IMR-90 (cell line): ENCODE results near the gene DCP2. TPM values are rescaled to one million over a fixed set of nuclear protein-coding genes. Genes with fewer than 3 reads are reported as not detected.

ENCODE experiments used
- ATAC-seq: fragments of 200-7000 bp; cut with Tn5 transposase; 2 replicates; pipeline ENCODE4 v1.9.1; 2020; ENCODE audit warnings: low read depth, mild to moderate bottlenecking, moderate library complexity
- BruUV-seq: library from RNA; stranded (reverse); fragments of 400-500 nt; replicated peaks from 2 replicates; lab custom pipeline; 2021; lab: Mats Ljungman, UMichigan
- CTCF ChIA-PET: fragments of 300-600 bp; formaldehyde crosslinking; extraction: SDS; loops from one replicate; lab custom pipeline; 2021; ENCODE audit warnings: antibody characterized with exemption; lab: Yijun Ruan, JAX
- POLR2A ChIA-PET: fragments of 300-600 bp; sonication (Branson Sonifier 250); formaldehyde crosslinking; loops from one replicate; lab custom pipeline; 2022; ENCODE audit warnings: antibody characterized with exemption; ENCODE audit not compliant: unreplicated experiment; lab: Charles Lee
- DNase-seq: peaks from one replicate; pipeline ENCODE4 v3.0.0; 2013
- H2AFZ ChIP-seq: replicated peaks from 2 replicates; pipeline ENCODE3; 2013; ENCODE audit warnings: low read length, mild to moderate bottlenecking; ENCODE audit not compliant: poor library complexity
- H2AK5ac ChIP-seq: 2 replicates; pipeline ENCODE4 v1.6.1; 2013; ENCODE audit warnings: low read depth, low read length, inconsistent platforms
- H2AK9ac ChIP-seq: replicated peaks from 2 replicates; pipeline ENCODE3; 2013; ENCODE audit warnings: mild to moderate bottlenecking, low read depth, low read length, moderate library complexity; ENCODE audit not compliant: poor library complexity
- H2BK120ac ChIP-seq: 2 replicates; pipeline ENCODE4 v1.6.1; 2013; ENCODE audit warnings: low read depth, low read length, inconsistent platforms
- H2BK15ac ChIP-seq: 3 replicates; pipeline ENCODE4 v1.6.1; 2013; ENCODE audit warnings: low read depth, low read length, inconsistent platforms
- H2BK20ac ChIP-seq: 2 replicates; pipeline ENCODE4 v1.6.1; 2013; ENCODE audit warnings: low read depth, mild to moderate bottlenecking, inconsistent platforms, low read length, moderate library complexity
- H2BK5ac ChIP-seq: 2 replicates; pipeline ENCODE4 v1.6.1; 2013; ENCODE audit warnings: mild to moderate bottlenecking, low read depth, low read length, inconsistent platforms; ENCODE audit not compliant: poor library complexity, severe bottlenecking
- H3K14ac ChIP-seq: replicated peaks from 2 replicates; pipeline ENCODE4 v1.6.1; 2013; ENCODE audit warnings: low read depth, low read length, inconsistent platforms
- H3K18ac ChIP-seq: 2 replicates; pipeline ENCODE4 v1.6.1; 2013; ENCODE audit warnings: low read depth, low read length, control low read depth
- H3K23ac ChIP-seq: 2 replicates; pipeline ENCODE4 v1.6.1; 2013; ENCODE audit warnings: low read depth, low read length, inconsistent platforms
- H3K27ac ChIP-seq: 2 replicates; pipeline ENCODE4 v1.5.1; 2013; ENCODE audit warnings: mild to moderate bottlenecking, control low read depth, low read length; ENCODE audit not compliant: insufficient read depth
- H3K27me3 ChIP-seq: 2 replicates; pipeline ENCODE4 v1.6.1; 2013; ENCODE audit warnings: low read length; ENCODE audit not compliant: control insufficient read depth, insufficient read depth
- H3K36me3 ChIP-seq: 2 replicates; pipeline ENCODE4 v1.6.1; 2013; ENCODE audit warnings: low read length, mixed read lengths; ENCODE audit not compliant: control insufficient read depth, insufficient read depth
- H3K4ac ChIP-seq: 2 replicates; pipeline ENCODE4 v1.6.1; 2013; ENCODE audit warnings: low read depth, low read length, inconsistent platforms
- H3K4me1 ChIP-seq: 2 replicates; pipeline ENCODE4 v1.6.1; 2013; ENCODE audit warnings: low read length, mixed read lengths; ENCODE audit not compliant: control insufficient read depth, insufficient read depth
- H3K4me2 ChIP-seq: 2 replicates; pipeline ENCODE4 v1.6.1; 2013; ENCODE audit warnings: low read depth, mild to moderate bottlenecking, control low read depth, low read length, moderate library complexity
- H3K4me3 ChIP-seq: 2 replicates; pipeline ENCODE4 v1.5.1; 2013; ENCODE audit warnings: low read depth, mild to moderate bottlenecking, control low read depth, low read length, moderate library complexity; ENCODE audit not compliant: insufficient read depth
- H3K56ac ChIP-seq: 2 replicates; pipeline ENCODE4 v1.6.1; 2013; ENCODE audit warnings: low read length, inconsistent platforms; ENCODE audit not compliant: insufficient read depth; ENCODE audit errors: extremely low read depth
- H3K79me1 ChIP-seq, 2 experiments: 2 replicates each; pipeline ENCODE4 v1.6.1; 2013; ENCODE audit warnings: low read length in 2 of 2, inconsistent platforms in 1 of 2, low read depth in 1 of 2
- H3K9ac ChIP-seq: 2 replicates; pipeline ENCODE4 v1.6.1; 2013; ENCODE audit warnings: low read depth, low read length, control low read depth
- H3K9me1 ChIP-seq: 2 replicates; pipeline ENCODE4 v1.6.1; 2013; ENCODE audit warnings: low read length, inconsistent platforms; ENCODE audit not compliant: insufficient read depth
- H3K9me3 ChIP-seq: 2 replicates; pipeline ENCODE4 v1.6.1; 2013; ENCODE audit warnings: low read length; ENCODE audit not compliant: control insufficient read depth, insufficient read depth
- H4K20me1 ChIP-seq: 2 replicates; pipeline ENCODE4 v1.6.1; 2013; ENCODE audit warnings: low read length, inconsistent platforms; ENCODE audit not compliant: insufficient read depth
- H4K5ac ChIP-seq: 2 replicates; pipeline ENCODE4 v1.6.1; 2013; ENCODE audit warnings: mild to moderate bottlenecking, low read depth, low read length, control low read depth
- H4K8ac ChIP-seq, 2 experiments: 2 replicates each; pipeline ENCODE4 v1.6.1; 2013; ENCODE audit warnings: low read depth in 2 of 2, low read length in 2 of 2, control low read depth in 1 of 2, inconsistent platforms in 1 of 2
- H4K91ac ChIP-seq: 2 replicates; pipeline ENCODE4 v1.6.1; 2013; ENCODE audit warnings: low read depth, low read length, inconsistent platforms; ENCODE audit not compliant: insufficient read depth
- BHLHE40 ChIP-seq: fragments of 150-350 bp; IDR thresholded peaks from 2 replicates; pipeline ENCODE4 v1.6.1; 2016; ENCODE audit warnings: mild to moderate bottlenecking, low read depth, low read length
- FOS ChIP-seq: fragments of 150-350 bp; IDR thresholded peaks from 2 replicates; pipeline ENCODE4 v1.6.1; 2016; ENCODE audit warnings: low read depth, low read length
- RCOR1 ChIP-seq: IDR thresholded peaks from 2 replicates; pipeline ENCODE4 v1.6.1; 2012; ENCODE audit warnings: mild to moderate bottlenecking, low read length, improper control_type of control experiment; ENCODE audit not compliant: insufficient replicate concordance
- SMC3 ChIP-seq: fragments of 150-350 bp; IDR thresholded peaks from 2 replicates; pipeline ENCODE4 v1.6.1; 2016; ENCODE audit warnings: low read depth, mild to moderate bottlenecking, antibody characterized with exemption, low read length, moderate library complexity
- WGBS, 2 experiments: methylation state at CpG; one replicate each; pipeline versions ENCODE4 v1.1.5 to v1.1.7; 2013; ENCODE audit warnings: missing lambda C conversion rate in 2 of 2; ENCODE audit not compliant: insufficient read length in 1 of 2; ENCODE audit errors: extremely low coverage in 2 of 2; 5-methylcytosine and 5-hydroxymethylcytosine counted together
- dilution Hi-C: fragments of 300-500 bp; cut with HindIII; formaldehyde crosslinking; loops from one replicate; pipeline ENCODE4 v1.14.3; 2018; ENCODE audit warnings: low sequenced_read_pairs; ENCODE audit not compliant: unreplicated experiment
- in situ Hi-C: fragments of 300-500 bp; cut with MboI; formaldehyde crosslinking; loops from 3 replicates; pipeline ENCODE4 v1.14.3; 2019; ENCODE audit warnings: low sequenced_read_pairs, inconsistent platforms, mixed read lengths
- intact Hi-C: fragments of 100-400 bp; cut with micrococcal nuclease; formaldehyde crosslinking; loops from 2 replicates; pipeline ENCODE4 v1.10.0; 2022
- polyA plus RNA-seq, 3 experiments: library from polyadenylated mRNA; depleted of rRNA; stranded (reverse); fragments of >200 nt; gene quantifications; 2 replicates each; pipeline ENCODE4 v1.2.3, GENCODE V29; 2012; ENCODE audit warnings: low replicate concordance in 1 of 3
- total RNA-seq: library from RNA; depleted of rRNA; stranded (reverse); fragments of >200 nt; gene quantifications from 2 replicates; pipeline ENCODE4 v1.2.3, GENCODE V29; 2012
- TF ChIP-seq, protein P1 (sequence below): conservative IDR thresholded peaks from 2 replicates; pipeline ENCODE4 v1.5.1; 2012; ENCODE audit warnings: mild to moderate bottlenecking, low read depth, low read length, improper control_type of control experiment

Gene DCP2
- total and polyA plus RNA-seq, 2 of the 4 experiments (the other 2 are of a cell fraction) = 6.9 to 18.6 TPM

- TF ChIP-seq BHLHE40 = no peak
Observed at GRCh38 chr5:113060408-113061025, 83.9 kb downstream of the DCP2 start (continued).

DNA sequence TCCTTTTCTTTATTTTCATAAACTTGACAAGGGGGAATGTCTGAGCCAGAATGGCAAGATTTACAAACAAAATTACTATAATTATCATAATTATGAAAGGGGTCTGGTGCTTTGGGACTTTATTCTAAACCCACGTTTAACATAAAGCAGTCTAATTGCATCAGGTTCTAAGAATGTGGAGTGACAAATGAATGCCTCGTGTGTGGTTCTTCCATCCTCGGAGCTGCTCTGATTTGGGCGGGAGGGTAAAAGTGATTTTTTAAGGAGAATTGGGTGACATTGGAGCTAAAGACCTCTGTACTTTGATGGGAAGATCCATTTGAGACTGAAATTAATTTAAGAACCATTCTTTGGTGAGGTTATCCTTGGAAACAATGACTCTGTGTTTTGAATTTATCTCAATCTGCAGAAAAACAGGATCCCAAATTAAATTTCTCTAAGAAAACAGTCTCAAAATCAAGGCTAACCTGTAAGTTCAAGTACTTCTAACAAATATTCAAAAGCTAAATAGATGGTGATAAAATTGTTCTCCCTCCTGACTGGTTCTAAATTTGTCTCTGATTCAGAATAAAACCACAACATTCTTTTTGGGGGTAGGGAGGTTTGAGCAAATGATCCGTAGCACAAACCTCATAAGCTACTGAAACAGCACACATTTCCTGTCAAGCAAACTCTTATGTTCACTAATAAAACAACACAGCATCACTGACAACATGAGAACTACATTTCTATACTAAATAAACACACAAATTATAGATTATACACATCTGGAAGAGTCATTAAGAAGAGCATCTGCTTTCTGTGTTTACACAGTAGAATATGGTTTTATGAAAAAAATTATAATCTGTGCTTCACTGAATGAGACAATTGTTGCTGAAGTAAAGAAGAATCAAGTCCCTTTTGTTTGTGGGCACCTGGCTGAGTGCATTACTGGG lies 85.5 kb downstream of the DCP2 start:
- no peak overlapping the region for H3K27ac ChIP-seq
- H4K5ac ChIP-seq = no peak overlapping the region
- H3K56ac ChIP-seq = no peak overlapping the region
- peak overlapping the region; percentile 80; the same call in 1 of the 2 replicates for H2AK5ac ChIP-seq
- peak overlapping the region; percentile 67; the same call in 1 of the 3 replicates for H2BK15ac ChIP-seq
- no peak overlapping the region for H4K91ac ChIP-seq
- peak overlapping the region; percentile 79 for H3K4ac ChIP-seq
- dilution Hi-C loops = no loop called here
- H3K23ac ChIP-seq = peak overlapping the region; percentile 39; the same call in 1 of the 2 replicates
- H2BK120ac ChIP-seq = peak overlapping the region; percentile 80; the same call in 1 of the 2 replicates
- no TSS peak for BruUV-seq
- 33% methylated on average over 3 of the region's 5 CpGs; no CpG with 5 or more reads in 1 of the 2 experiments for WGBS, 2 experiments
- in situ Hi-C loops = no loop called here
- peak overlapping the region in 1 of 2 experiments; percentile 70; a peak in 2 of 4 replicates for H4K8ac ChIP-seq
- H3K36me3 ChIP-seq = peaks cover 52% of the 10 kb centered on the region
- H3K27me3 ChIP-seq = no peaks in the 10 kb centered on the region
- H3K4me3 ChIP-seq = no peak overlapping the region
- TF ChIP-seq SMC3 = no peak
- TF ChIP-seq, protein P1, sequence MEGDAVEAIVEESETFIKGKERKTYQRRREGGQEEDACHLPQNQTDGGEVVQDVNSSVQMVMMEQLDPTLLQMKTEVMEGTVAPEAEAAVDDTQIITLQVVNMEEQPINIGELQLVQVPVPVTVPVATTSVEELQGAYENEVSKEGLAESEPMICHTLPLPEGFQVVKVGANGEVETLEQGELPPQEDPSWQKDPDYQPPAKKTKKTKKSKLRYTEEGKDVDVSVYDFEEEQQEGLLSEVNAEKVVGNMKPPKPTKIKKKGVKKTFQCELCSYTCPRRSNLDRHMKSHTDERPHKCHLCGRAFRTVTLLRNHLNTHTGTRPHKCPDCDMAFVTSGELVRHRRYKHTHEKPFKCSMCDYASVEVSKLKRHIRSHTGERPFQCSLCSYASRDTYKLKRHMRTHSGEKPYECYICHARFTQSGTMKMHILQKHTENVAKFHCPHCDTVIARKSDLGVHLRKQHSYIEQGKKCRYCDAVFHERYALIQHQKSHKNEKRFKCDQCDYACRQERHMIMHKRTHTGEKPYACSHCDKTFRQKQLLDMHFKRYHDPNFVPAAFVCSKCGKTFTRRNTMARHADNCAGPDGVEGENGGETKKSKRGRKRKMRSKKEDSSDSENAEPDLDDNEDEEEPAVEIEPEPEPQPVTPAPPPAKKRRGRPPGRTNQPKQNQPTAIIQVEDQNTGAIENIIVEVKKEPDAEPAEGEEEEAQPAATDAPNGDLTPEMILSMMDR = no peak
- TF ChIP-seq FOS = no peak
- TF ChIP-seq RCOR1 = no peak
- H3K18ac ChIP-seq = no peak overlapping the region; the same call in 1 of the 2 replicates
- H3K4me2 ChIP-seq = 0 out of 2 replicates have a peak overlapping the region, but pooled peaks have one; percentile 4
- no peak overlapping the region for H2AFZ ChIP-seq
- peak; percentile 85 for DNase-seq
- no peaks in the 10 kb centered on the region for H4K20me1 ChIP-seq
- no peak overlapping the region for H2AK9ac ChIP-seq
- peak overlapping the region; percentile 76 for H3K14ac ChIP-seq
- H2BK5ac ChIP-seq = peak overlapping the region; percentile 17
- peaks cover 24% of the 10 kb centered on the region for H3K4me1 ChIP-seq
- peak; percentile 69 for ATAC-seq
- peak overlapping the region; percentile 65; the same call in 1 of the 2 replicates for H2BK20ac ChIP-seq
- H3K9me1 ChIP-seq = peaks cover 23% of the 10 kb centered on the region
- H3K9ac ChIP-seq = no peak overlapping the region
- ChIA-PET CTCF (interaction anchor here (0.6 to 0.7 kb wide), 2 partner anchors 46 to 109 kb away, joined by 3 read pairs; no protein-coding TSS in a partner anchor), POLR2A (no interaction called here)
- intact Hi-C loops = loop anchor here (10.0 kb wide), 1 partner anchor 233 kb away; no protein-coding TSS in a partner anchor
- no peaks in the 10 kb centered on the region for H3K9me3 ChIP-seq
- peaks cover 0 to 7% of the 10 kb centered on the region in 2 experiments; a peak in 2 of 4 replicates for H3K79me1 ChIP-seq
